Stimulated activated CD4-positive, alpha-beta T cell treated with anti-CD3 and anti-CD28 coated beads, Interleukin-1b, Interleukin-23, amount 100 ng/mL, for 4 hours (primary cell): ENCODE data around the gene RIPPLY3.

Experiments used
- DNase-seq, 2 donors: peaks; one replicate each; pipeline ENCODE4 v3.0.0-alpha.2; 2020; ENCODE audit warnings: low read depth in 2 of 2

RIPPLY3 gene, protein sequence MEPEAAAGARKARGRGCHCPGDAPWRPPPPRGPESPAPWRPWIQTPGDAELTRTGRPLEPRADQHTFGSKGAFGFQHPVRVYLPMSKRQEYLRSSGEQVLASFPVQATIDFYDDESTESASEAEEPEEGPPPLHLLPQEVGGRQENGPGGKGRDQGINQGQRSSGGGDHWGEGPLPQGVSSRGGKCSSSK

DNA sequence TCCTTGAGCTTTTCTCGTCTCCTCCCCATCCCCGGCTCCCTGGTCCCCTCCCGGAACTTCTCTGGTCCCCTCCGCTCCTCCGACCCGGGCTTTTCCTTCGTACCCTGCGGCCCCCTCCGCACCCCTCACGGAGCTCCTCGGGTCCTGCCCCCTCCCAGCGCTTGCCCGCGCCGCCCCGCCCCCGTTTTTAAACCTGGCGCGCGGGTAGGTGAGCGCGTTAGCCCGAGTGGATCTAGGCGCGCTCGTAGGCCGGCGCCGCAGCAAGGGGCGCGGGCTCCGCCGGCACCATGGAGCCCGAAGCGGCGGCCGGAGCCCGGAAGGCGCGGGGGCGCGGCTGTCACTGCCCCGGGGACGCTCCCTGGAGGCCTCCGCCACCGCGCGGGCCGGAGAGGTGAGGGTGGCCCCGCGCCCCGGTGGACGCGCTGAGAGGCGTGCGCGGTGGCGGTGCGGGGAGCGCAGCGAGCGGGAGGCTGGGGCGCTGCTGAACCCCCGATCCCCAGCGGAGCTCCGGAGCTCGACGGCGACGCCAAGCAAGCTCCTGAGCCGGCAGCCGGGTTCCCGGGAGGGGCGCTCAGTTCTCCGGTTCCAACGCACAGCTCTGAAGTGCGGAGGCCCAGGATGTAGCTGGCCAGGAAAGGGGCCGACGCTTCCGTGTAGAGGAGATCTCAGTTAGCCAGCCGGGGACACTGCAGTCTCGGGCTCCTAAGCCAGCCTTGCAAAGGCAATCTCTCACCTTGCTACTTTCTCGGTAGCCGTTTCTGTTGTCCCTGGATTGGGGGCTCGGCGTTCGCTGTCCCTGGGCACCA, at the start of gene RIPPLY3:
TSS of gene RIPPLY3 (plus strand) at position 217 of the 806 bp plus-strand sequence. CDS start at position 288, 71 bp downstream.
- DNase-seq, result peak in 1 of 2 donors; percentile 11

GRCh38 chr21:36959020-36959835, 47.3 kb upstream of the RIPPLY3 start:
- DNase-seq, result no peak

GRCh38 chr21:36960676-36961284, 45.7 kb upstream of the RIPPLY3 start:
- DNase-seq, result no peak

- no peak for DNase-seq
Observed at GRCh38 chr21:36962098-36962780, 44.3 kb upstream of the RIPPLY3 start.

GRCh38 chr21:36964398-36964797, 42.1 kb upstream of the RIPPLY3 start:
- no peak for DNase-seq

DNA sequence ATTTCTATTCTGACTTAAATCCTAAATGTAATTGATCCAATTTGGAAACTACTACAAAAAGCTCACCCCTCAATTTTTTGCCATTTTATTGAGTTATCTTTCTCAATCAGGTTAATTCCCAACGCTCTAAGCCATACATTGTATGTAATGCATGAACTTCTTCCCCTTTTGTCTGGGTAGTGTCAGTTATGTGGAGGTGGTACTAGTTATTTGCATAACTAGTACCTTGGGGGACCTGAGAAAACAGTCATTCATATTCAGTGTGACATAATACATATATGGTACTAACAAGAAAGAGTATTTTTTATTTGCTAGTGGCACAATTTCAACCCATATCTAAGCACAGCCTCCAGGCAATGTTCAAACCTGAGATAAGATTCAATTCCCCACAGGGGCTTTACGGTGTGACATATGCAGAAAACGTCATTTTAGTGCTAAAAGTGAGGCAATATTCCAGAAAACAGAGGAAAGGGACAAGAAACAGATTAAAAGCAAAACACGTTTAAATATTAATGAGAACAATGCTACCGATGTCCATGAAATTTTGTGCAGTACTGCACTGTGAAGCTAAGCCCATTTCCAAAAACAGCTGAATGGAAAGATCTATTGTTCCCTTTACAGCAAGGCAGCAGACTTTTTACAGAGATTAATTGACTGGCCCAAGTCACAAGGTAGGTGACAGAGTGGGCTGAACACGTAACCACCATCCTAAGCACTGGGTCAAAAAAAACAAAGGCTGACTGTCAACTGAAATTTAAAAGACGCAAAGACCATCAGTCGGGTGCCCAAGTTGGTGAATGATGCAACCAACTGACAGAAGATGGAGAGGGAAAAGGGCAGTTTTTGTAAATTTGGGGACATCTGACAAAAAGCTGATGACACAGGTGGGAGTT, 41.4 kb upstream of the RIPPLY3 start:
- DNase-seq, result no peak

DNA sequence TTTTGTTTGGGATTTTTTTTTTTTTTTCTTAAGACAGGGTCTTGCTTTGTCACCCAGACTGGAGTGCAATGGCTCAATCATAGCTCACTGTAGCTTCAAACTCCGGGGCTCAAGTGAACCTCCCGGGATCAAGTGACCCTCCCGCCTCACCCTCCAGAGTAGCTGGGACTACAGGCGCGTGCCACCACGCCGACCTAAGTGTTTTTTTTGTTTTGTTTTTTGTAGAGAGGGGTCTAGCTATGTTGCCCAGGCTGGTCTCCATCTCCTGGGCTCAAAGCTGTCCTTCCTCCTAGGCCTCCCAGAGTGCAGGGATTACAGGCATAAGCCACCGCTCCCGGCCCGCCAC, 40.8 kb upstream of the RIPPLY3 start:
- DNase-seq, result no peak

GRCh38 chr21:36966066-36966820, 40.3 kb upstream of the RIPPLY3 start, which contains the start of gene HLCS:
Gene HLCS (minus strand): TSS chr21:36966669. CDS start chr21:36966638, 31 bp downstream.
- peak; percentile 67 to 71 for DNase-seq

DNA sequence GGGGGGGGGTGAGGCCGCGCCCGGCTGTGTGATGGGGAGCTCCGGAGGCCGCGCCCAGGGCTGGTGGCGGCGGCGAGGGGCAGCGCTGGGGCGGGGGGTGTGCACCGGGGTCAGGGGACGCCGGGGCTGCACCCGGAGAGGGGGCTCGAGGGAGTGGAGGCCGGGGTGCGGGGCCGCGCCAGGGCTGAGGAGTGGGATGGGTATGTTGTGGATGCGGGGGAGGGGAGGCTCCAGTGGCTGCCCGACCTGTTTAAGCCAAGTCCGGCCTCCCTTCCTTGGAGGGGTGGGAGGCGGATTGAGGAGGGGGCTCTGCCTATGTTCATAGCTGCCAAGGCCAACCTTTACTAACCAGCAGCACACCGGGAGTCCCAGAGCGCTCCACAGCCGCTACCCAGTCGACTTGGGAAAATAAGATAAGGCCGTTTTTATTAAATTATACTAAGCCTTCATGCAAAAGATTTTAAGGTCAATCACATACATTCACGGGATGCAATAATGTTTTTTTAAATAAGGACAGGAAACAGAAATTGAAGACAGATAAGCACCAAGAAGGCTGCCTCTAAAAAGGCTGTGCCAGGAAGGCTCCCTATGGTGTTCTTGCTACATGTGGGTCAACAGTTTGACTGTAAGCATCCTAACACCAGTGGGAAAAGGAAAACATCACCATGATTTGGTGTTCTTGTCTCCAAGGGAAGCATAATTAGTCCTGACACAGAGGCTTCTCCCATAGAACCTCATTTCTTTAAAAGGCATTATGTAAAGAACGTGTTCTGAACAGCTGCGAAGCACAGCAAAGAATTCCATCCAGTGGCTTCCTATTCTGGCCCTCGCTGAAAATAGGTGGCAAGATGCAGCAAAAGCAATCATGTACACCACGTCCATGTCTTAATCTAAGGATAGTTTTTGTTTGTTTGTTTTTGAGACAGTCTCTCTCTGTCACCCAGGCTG, 39.4 kb upstream of the RIPPLY3 start:
- no peak for DNase-seq

- no peak for DNase-seq
Observed at GRCh38 chr21:36968414-36968813, 38.1 kb upstream of the RIPPLY3 start.

DNA sequence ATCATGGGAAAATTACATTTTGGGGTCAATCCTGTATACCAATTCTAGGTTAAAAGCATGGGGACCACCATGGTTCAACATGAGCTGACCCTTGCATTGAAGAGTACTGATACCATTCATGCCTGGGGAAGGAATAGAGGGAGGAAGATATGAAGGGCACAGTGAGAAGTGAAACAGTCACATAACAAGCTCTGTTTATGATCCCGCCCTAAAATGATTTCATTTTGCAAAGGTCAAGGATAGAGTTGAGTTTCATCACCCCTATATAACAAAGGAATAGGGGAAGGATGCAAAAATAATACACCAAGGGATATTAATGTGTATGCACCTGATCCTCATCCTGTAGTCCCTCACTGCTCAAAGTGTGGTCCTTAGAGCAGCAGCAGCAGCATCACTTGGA, 37.5 kb upstream of the RIPPLY3 start:
- DNase-seq, result no peak

DNA sequence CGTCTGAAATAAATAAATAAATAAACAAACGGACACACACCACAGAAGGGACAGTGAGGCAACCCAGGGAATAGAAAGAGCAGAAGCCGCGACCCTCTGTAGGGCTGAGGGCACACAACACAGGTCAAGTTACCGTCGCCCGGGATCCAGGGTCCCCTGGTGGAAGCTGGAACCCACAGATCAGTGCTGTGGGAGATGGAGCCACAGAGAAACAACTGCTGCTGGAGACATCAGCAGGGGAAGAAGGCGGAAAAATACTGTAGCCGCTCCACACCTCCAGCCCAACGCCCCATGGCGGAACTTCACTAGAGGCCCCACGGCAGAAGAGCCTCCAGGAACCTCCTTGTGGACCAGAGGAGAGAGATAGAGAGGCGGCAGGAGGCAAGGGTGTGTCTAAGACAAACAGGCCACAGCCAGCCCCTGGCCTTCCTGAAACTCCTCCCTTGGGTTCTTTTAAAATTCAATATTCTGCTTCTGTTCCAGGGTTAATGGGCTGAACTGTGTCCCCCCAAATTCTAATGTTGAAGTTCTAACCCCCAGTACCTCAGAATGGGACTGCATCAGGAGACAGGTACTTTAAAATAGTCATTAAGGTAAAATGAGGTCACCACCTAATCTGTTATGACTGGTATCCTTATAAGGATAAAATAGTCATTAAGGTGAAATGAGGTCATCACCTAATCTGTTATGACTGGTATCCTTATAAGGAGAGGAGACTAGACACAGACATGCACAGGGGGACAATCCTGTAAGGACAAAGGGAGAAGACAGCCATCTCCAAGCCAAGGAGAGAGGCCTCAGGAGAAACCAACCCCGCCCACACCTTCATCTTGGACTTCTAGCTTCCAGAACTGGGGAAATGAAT, 32.3 kb upstream of the RIPPLY3 start:
- no peak for DNase-seq

GRCh38 chr21:36974851-36975192, 31.7 kb upstream of the RIPPLY3 start:
- no peak for DNase-seq

GRCh38 chr21:36976228-36976861, 30.2 kb upstream of the RIPPLY3 start:
- no peak for DNase-seq

GRCh38 chr21:36976882-36977651, 29.4 kb upstream of the RIPPLY3 start:
- DNase-seq, result peak; percentile 7 to 18

GRCh38 chr21:36980280-36981048, 26.0 kb upstream of the RIPPLY3 start:
- peak in 1 of 2 donors; percentile 3 for DNase-seq
